ENCODE measurements around the gene CNOT6.

DNA sequence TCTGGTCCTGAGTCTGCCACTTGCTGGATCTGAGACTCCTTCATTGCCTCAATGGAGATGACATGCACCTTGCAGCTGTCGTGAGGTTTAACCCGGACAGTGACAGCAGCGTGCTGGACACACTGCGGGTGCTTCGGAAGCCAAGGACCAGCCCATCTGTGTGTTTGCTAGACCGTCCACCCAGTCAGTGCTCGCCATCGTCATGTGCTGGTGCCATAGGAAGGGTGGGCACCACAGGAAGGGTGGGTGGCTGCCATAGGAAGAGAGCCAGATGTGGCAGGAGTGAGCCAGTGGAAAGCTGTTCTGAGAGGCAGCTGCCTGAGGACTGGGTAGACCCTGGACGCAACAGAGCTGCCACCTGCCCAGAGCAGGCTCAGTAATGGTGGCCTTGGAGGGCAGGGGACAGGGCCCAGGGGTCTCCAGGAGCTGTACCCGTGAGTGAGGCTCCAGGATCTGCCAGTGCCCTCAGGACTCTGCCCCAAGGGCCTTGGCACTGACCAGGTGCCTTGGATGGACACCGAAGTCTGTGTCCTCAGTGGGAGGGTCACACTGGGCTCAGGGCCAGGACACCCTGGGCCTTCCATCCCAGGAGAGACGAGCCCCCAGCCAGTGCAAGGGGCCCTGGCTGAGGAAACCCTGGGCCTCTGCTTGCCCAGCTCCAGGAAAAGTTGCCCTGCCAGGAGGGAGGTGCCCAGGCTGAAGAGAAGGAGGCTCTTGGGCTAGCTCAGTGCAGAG is 133.4 kb downstream of the CNOT6 start:
- TF ChIP-seq, protein P1, sequence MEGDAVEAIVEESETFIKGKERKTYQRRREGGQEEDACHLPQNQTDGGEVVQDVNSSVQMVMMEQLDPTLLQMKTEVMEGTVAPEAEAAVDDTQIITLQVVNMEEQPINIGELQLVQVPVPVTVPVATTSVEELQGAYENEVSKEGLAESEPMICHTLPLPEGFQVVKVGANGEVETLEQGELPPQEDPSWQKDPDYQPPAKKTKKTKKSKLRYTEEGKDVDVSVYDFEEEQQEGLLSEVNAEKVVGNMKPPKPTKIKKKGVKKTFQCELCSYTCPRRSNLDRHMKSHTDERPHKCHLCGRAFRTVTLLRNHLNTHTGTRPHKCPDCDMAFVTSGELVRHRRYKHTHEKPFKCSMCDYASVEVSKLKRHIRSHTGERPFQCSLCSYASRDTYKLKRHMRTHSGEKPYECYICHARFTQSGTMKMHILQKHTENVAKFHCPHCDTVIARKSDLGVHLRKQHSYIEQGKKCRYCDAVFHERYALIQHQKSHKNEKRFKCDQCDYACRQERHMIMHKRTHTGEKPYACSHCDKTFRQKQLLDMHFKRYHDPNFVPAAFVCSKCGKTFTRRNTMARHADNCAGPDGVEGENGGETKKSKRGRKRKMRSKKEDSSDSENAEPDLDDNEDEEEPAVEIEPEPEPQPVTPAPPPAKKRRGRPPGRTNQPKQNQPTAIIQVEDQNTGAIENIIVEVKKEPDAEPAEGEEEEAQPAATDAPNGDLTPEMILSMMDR (IDR thresholded peaks at IDR 0.05 in 2 of 3, conservative IDR thresholded peaks at IDR 0.05 in 1 of 3; ENCODE audit: borderline replicate concordance in 1 of 3, insufficient read depth in 1 of 3, low read depth in 2 of 3, low read length in 2 of 3), result no peak
- TF ChIP-seq POLR2A (IDR thresholded peaks at IDR 0.05; ENCODE audit: borderline replicate concordance, extremely low read depth, insufficient read depth, insufficient read length), result no peak
- TF ChIP-seq, protein P2, sequence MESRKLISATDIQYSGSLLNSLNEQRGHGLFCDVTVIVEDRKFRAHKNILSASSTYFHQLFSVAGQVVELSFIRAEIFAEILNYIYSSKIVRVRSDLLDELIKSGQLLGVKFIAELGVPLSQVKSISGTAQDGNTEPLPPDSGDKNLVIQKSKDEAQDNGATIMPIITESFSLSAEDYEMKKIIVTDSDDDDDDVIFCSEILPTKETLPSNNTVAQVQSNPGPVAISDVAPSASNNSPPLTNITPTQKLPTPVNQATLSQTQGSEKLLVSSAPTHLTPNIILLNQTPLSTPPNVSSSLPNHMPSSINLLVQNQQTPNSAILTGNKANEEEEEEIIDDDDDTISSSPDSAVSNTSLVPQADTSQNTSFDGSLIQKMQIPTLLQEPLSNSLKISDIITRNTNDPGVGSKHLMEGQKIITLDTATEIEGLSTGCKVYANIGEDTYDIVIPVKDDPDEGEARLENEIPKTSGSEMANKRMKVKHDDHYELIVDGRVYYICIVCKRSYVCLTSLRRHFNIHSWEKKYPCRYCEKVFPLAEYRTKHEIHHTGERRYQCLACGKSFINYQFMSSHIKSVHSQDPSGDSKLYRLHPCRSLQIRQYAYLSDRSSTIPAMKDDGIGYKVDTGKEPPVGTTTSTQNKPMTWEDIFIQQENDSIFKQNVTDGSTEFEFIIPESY (IDR thresholded peaks at IDR 0.05; ENCODE audit: extremely low read depth, insufficient replicate concordance, low read length), result no peak
- TF ChIP-seq SIN3A (IDR thresholded peaks at IDR 0.05; ENCODE audit: low read depth), result no peak
- TF ChIP-seq ZFX (IDR thresholded peaks at IDR 0.05), result no peak
- TF ChIP-seq EZH2 (IDR thresholded peaks at IDR 0.05), result no peak
- TF ChIP-seq, protein P3, sequence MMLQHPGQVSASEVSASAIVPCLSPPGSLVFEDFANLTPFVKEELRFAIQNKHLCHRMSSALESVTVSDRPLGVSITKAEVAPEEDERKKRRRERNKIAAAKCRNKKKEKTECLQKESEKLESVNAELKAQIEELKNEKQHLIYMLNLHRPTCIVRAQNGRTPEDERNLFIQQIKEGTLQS (IDR thresholded peaks at IDR 0.05), result no peak
- no peak for TF ChIP-seq EZH2phosphoT487 (IDR thresholded peaks at IDR 0.05; ENCODE audit: borderline replicate concordance)
- TF ChIP-seq SP1 (IDR thresholded peaks at IDR 0.05; ENCODE audit: low read depth), result no peak
- no peak for TF ChIP-seq RAD21 (IDR thresholded peaks at IDR 0.05; ENCODE audit: low read depth)
- no peak for TF ChIP-seq YY1 (IDR thresholded peaks at IDR 0.05; ENCODE audit: extremely low read depth, insufficient replicate concordance, low read depth, low read length)

Measured in HCT116 (cell line).